Thymus (tissue), 11 donors: ENCODE results near the gene ADAMTS2. TPM values are rescaled to one million over a fixed set of nuclear protein-coding genes. Genes with fewer than 3 reads are reported as not detected.

Source experiments
- DNase-seq, 9 donors: peaks; one replicate each; pipeline ENCODE4 v3.0.0-alpha.2; 2013; ENCODE audit warnings: low spot score in 9 of 9, low read depth in 6 of 9, missing footprints in 1 of 9
- H3K27ac ChIP-seq, 2 donors: one replicate each; pipeline ENCODE4 v1.5.1; 2013; ENCODE audit warnings: control low read depth in 1 of 2, low read depth in 1 of 2, low read length in 1 of 2, mild to moderate bottlenecking in 1 of 2, moderate library complexity in 1 of 2
- H3K27me3 ChIP-seq, 2 donors: one replicate each; pipeline ENCODE4 v1.5.1; 2013; ENCODE audit warnings: low read length in 1 of 2; ENCODE audit not compliant: control insufficient read depth in 2 of 2, insufficient read depth in 1 of 2
- H3K36me3 ChIP-seq, 2 donors: one replicate each; pipeline ENCODE4 v1.5.1; 2013; ENCODE audit warnings: low read length in 1 of 2, mild to moderate bottlenecking in 1 of 2, moderate library complexity in 1 of 2; ENCODE audit not compliant: control insufficient read depth in 2 of 2, insufficient read depth in 2 of 2
- H3K4me1 ChIP-seq, 2 donors: one replicate each; pipeline ENCODE4 v1.5.1; 2013; ENCODE audit warnings: low read length in 2 of 2; ENCODE audit not compliant: control insufficient read depth in 2 of 2, insufficient read depth in 2 of 2
- H3K4me3 ChIP-seq, 2 donors: one replicate each; pipeline ENCODE4 v1.5.1; 2013; ENCODE audit warnings: low read length in 2 of 2, control low read depth in 1 of 2, mild to moderate bottlenecking in 1 of 2
- H3K9me3 ChIP-seq, 2 donors: one replicate each; pipeline ENCODE4 v1.5.1; 2013; ENCODE audit warnings: low read length in 1 of 2, mild to moderate bottlenecking in 1 of 2; ENCODE audit not compliant: control insufficient read depth in 2 of 2, insufficient read depth in 1 of 2
- WGBS: extraction: QIAGEN DNeasy Blood & Tissue Kit; methylation state at CpG from one replicate; pipeline ENCODE4 v1.1.7; 2013; 5-methylcytosine and 5-hydroxymethylcytosine counted together
- polyA plus RNA-seq: library from polyadenylated mRNA; stranded (reverse); fragments of 200-250 nt; gene quantifications from one replicate; pipeline ENCODE4 v1.2.3, GENCODE V29; 2013
- total RNA-seq: library from RNA; stranded (reverse); fragments of 120-200 nt; gene quantifications from one replicate; pipeline ENCODE4 v1.2.4, GENCODE V29; 2013
- donor health status: healthy.

The ADAMTS2 gene
- total and polyA plus RNA-seq, 2 donors: 1.3 to 1.4 TPM

DNA sequence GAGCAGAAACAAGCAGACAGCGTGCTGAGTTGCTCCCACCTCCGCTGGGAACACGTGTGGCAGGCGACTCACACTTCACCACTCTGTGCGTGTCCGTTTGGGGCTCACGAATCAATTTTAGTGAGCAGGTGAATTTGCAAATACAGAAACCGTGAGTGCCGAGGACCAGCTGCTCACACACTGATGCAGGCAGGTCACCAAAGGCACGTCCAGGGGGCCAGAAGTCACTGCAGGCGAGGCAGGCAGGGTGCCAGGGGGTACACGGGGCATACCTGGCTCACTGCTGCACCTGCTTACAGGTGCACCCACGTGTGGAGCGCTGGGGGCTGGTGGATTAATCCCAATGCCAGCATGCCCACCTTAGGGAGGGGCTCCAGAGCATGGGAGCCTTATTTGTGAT is 216.3 kb downstream of the ADAMTS2 start:
- no peak for DNase-seq
- Histone ChIP-seq H3K36me3 (no peaks in the 10 kb centered on the region), H3K9me3 (peaks cover 3 to 48% of the 10 kb centered on the region in 2 donors), H3K4me3 (no peak overlapping the region), H3K27ac (no peak overlapping the region), H3K27me3 (no peaks in the 10 kb centered on the region), H3K4me1 (no peaks in the 10 kb centered on the region)
- 92% methylated on average over 14 of the region's 14 CpGs for WGBS

GRCh38 chr5:179128041-179128365 is 217.3 kb downstream of the ADAMTS2 start:
- H3K36me3 ChIP-seq: no peaks in the 10 kb centered on the region
- no peak overlapping the region for H3K27ac ChIP-seq
- peaks cover 3 to 57% of the 10 kb centered on the region in 2 donors for H3K9me3 ChIP-seq
- H3K4me3 ChIP-seq: no peak overlapping the region
- H3K4me1 ChIP-seq: no peaks in the 10 kb centered on the region
- DNase-seq: no peak
- H3K27me3 ChIP-seq: no peaks in the 10 kb centered on the region
- 97% methylated on average over 10 of the region's 10 CpGs for WGBS

GRCh38 chr5:179127136-179128040 is 217.9 kb downstream of the ADAMTS2 start:
- Histone ChIP-seq H3K27ac (no peak overlapping the region), H3K36me3 (no peaks in the 10 kb centered on the region), H3K27me3 (no peaks in the 10 kb centered on the region), H3K4me3 (no peak overlapping the region), H3K4me1 (no peaks in the 10 kb centered on the region), H3K9me3 (peaks cover 4 to 63% of the 10 kb centered on the region in 2 donors)
- DNase-seq: no peak
- 93% methylated on average over 21 of the region's 21 CpGs for WGBS

DNA sequence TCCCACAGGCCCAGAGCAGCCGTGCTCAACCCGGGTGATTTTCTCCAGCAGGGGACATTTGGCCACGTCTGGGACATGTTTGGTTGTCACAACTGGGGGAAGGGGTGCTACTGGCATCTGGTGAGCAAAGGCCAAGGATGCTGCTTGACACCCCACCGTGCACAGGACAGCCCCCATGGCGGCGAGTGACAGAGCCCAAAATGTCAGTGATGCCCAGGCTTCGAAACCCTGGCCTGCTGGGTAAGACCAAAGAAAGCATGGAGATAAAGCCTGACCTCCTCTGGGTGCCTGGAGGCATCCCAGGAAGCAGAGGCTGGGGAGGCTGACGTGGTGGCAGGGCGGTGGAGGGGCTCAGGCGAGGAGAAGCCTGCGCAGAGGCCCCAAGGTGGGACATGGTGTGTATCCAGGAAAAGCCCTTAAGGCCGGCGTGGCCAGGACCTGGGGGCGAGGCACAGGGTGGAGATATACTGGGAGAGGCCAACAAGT is 218.7 kb downstream of the ADAMTS2 start:
- no peak for DNase-seq
- no peaks in the 10 kb centered on the region for H3K27me3 ChIP-seq
- peaks cover 4 to 72% of the 10 kb centered on the region in 2 donors for H3K9me3 ChIP-seq
- 92% methylated on average over 14 of the region's 14 CpGs for WGBS
- H3K4me3 ChIP-seq: no peak overlapping the region
- no peaks in the 10 kb centered on the region for H3K36me3 ChIP-seq
- no peaks in the 10 kb centered on the region for H3K4me1 ChIP-seq
- H3K27ac ChIP-seq: no peak overlapping the region

- Histone ChIP-seq H3K36me3 (no peaks in the 10 kb centered on the region), H3K4me3 (no peak overlapping the region), H3K27ac (no peak overlapping the region), H3K4me1 (no peaks in the 10 kb centered on the region), H3K27me3 (no peaks in the 10 kb centered on the region), H3K9me3 (peaks cover 4 to 78% of the 10 kb centered on the region in 2 donors)
- WGBS: 95% methylated on average over 25 of the region's 25 CpGs
- DNase-seq: no peak
Measured at GRCh38 chr5:179125789-179126505, 219.3 kb downstream of the ADAMTS2 start.

DNA sequence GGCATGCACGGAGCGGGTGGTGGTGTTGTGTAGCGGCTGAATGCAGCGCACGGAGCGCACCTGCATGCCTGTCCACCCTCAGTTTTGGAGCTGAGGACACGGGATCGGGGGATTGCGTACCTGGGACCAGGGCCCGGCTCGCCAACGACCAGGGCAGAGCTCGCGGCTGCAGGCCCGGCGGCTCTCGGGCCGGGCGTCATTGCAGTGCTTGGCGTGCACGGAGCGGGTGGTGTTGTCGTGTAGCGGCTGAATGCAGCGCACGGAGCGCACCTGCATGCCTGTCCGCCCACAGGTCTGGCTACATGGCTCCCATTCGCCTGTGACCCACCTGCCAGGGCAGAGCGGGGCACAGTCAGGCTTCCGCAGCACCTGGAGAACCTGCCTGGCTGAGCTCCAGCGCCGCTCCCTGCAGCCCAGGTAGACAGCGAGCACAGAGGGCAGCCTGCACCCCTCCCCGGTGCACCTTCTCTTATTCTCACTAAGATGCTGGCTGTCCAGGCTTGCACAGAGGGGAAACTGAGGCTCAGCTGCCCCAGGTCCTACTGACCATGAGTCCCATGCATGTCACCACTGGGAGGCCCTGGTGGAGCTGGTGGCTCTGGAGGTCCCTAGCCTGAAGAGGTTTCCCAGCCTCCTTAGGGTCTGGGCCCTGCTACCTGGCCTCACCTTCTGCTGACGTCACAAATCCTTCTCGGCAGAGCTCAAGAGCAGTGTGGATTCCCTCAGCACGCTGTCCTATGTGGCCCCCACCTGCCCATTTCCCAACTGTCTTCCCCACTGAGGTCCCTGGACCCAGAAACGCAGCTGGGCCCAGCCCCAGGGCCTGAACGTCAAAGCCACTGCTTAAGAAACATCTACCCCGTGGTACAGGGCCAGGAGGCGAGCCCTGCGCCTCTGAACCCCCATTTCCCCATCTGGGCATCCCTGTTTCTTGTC is 220.1 kb downstream of the ADAMTS2 start:
- H3K27me3 ChIP-seq: no peaks in the 10 kb centered on the region
- no peak overlapping the region for H3K27ac ChIP-seq
- H3K4me3 ChIP-seq: no peak overlapping the region
- no peaks in the 10 kb centered on the region for H3K4me1 ChIP-seq
- WGBS: 96% methylated on average over 43 of the region's 43 CpGs
- peaks cover 4 to 85% of the 10 kb centered on the region in 2 donors for H3K9me3 ChIP-seq
- DNase-seq: no peak
- no peaks in the 10 kb centered on the region for H3K36me3 ChIP-seq

DNA sequence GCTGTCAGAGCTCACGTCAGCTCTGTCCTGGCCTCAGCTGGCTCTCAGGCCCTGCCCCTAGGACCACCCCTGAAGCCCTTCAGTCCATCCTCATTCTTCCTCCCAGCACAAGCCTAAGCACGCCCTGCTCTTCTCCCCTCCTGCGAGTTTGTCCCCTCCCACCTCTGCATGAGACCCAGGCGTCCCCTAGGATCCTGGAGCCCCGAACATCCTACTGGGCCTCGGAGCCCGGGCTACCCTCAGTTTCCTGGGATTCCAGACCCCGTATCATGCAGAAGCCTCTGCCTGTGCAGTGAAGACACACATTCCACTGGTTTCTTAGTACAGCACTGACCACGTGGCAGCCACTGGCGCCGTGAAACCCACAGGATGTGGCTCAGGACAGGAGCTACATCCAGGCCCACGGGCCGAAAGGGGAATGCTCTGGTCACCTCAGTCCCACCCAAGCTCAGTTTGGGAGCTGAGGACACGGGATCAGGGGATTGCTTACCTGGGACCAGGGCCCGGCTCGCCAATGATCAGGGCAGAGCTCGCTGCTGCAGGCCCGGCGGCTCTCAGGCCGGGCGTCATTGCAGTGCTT is 220.9 kb downstream of the ADAMTS2 start:
- Histone ChIP-seq H3K4me3 (no peak overlapping the region), H3K4me1 (no peaks in the 10 kb centered on the region), H3K27me3 (no peaks in the 10 kb centered on the region), H3K27ac (no peak overlapping the region), H3K36me3 (no peaks in the 10 kb centered on the region), H3K9me3 (peaks cover 4 to 92% of the 10 kb centered on the region in 2 donors)
- 94% methylated on average over 21 of the region's 21 CpGs for WGBS
- DNase-seq: no peak

DNA sequence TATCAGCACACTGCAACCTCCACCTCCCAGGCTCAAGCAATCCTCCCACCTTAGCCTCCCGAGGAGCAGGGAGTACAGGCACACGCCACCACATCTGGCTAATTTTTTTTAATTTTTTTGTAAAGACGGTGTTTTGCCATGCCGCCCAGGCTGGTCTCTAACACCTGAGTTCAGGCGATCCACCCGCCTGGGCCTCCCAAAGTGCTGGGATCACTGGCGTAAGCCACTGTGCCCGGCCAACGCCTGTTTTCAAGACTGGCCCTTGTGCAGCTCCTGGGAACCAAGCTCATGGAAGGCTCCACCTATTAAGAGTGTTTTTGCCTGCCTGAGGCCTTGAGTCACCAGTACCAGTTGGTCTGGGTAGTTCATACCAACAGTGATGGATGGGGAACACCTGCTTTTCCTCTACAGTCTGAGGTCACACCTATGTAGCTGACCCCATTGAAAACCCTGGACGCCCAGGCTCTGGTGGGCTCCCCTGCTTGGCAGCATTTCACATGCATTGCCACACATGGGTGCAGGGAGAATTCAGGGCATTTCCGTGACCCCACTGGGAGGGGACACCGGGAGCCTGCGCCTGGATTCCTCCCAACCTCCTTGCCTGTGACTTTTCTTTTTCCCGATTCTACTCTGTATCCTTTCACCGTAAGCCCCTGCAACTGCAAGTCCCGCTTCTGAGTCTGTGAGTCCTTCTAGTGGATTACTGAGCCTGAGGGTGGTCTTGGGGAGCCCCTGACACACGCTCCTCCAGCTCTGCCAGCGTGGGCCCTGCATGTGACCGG is 221.6 kb downstream of the ADAMTS2 start:
- DNase-seq: no peak
- Histone ChIP-seq H3K36me3 (no peaks in the 10 kb centered on the region), H3K4me1 (no peaks in the 10 kb centered on the region), H3K9me3 (peaks cover 4 to 94% of the 10 kb centered on the region in 2 donors), H3K4me3 (no peak overlapping the region), H3K27ac (no peak overlapping the region), H3K27me3 (no peaks in the 10 kb centered on the region)
- WGBS: 98% methylated on average over 19 of the region's 19 CpGs
